DMS114 treated with DMSO at 0.1 percent for 48 hours (cell line): ENCODE measurements around the gene SYNDIG1.

Experiments
- DNase-seq: peaks from one replicate; lab custom pipeline; 2025; ENCODE audit not compliant: unreplicated experiment; lab: John Stamatoyannopoulos, UW

SYNDIG1 gene

GRCh38 chr20:24560571-24561491 is 91.4 kb downstream of the SYNDIG1 start:
- DNase-seq: no peak

- DNase-seq: no peak
Measured at GRCh38 chr20:24565835-24566351, 96.5 kb downstream of the SYNDIG1 start.

DNA sequence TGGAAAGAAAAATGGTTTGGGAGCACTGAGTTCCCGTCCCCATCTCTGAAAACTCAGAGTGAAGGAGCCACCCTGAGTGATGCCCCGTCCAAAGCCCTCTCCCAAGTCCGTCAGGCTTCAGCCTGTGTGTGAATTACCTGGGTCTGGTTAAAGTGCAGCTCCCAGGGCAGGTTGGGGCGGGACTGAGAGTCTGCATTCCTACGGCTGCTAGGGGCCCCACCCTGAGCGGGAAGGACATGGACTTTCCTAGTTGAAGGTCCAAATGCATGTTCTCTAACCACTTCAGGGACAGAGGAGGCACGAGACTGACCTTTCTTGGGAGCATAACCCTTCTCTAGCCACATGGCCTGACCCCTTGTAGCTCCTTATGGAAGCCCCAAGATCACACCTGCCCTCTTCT is 97.2 kb downstream of the SYNDIG1 start:
- no peak for DNase-seq

GRCh38 chr20:24567508-24567907 is 98.1 kb downstream of the SYNDIG1 start:
- no peak for DNase-seq

GRCh38 chr20:24568842-24569241 is 99.4 kb downstream of the SYNDIG1 start:
- no peak for DNase-seq

DNA sequence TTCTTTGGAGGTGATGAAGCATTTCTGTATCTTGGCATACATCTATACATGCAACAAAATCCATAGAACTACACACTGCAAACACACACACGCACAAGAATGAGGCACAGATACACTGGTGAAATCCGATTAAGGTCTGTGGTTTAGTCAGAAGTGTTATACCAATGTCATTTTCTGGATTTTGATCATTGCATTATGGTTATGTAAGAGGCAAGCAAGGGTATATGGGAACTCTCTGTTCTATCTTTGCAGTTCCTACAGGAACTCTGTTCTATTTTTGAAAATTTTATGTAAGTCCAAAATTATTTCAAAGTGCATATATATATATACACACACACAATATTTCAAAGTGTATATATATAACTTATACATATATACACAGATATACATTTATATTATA is 101.7 kb downstream of the SYNDIG1 start:
- DNase-seq: no peak

GRCh38 chr20:24572140-24572539 is 102.7 kb downstream of the SYNDIG1 start:
- no peak for DNase-seq

- DNase-seq: no peak
Measured at GRCh38 chr20:24572862-24573261, 103.4 kb downstream of the SYNDIG1 start.

GRCh38 chr20:24573557-24573956 is 104.1 kb downstream of the SYNDIG1 start:
- no peak for DNase-seq

- no peak for DNase-seq
Measured at GRCh38 chr20:24574307-24574706, 104.9 kb downstream of the SYNDIG1 start.

- DNase-seq: no peak
Measured at GRCh38 chr20:24574797-24575196, 105.4 kb downstream of the SYNDIG1 start.

DNA sequence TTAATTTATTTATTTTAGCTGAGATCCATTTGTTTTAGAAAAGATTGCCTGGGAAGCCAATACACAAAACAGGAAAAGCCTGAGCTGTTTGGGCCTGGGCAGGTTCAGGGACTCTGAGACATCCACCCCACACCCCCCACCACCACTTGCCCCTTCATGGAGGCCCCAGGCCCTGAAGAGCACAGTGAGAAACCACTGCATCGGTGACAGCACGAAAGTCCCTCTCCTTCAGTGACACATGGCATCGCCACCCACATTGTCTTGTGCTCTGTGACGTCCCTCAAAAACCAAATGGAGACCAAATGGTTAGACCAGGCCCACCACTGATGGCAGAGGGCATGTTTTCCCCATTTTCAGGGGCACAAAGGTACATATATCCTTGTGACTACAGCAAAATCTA is 106.4 kb downstream of the SYNDIG1 start:
- no peak for DNase-seq

- no peak for DNase-seq
Measured at GRCh38 chr20:24576447-24576846, 107.0 kb downstream of the SYNDIG1 start.

DNA sequence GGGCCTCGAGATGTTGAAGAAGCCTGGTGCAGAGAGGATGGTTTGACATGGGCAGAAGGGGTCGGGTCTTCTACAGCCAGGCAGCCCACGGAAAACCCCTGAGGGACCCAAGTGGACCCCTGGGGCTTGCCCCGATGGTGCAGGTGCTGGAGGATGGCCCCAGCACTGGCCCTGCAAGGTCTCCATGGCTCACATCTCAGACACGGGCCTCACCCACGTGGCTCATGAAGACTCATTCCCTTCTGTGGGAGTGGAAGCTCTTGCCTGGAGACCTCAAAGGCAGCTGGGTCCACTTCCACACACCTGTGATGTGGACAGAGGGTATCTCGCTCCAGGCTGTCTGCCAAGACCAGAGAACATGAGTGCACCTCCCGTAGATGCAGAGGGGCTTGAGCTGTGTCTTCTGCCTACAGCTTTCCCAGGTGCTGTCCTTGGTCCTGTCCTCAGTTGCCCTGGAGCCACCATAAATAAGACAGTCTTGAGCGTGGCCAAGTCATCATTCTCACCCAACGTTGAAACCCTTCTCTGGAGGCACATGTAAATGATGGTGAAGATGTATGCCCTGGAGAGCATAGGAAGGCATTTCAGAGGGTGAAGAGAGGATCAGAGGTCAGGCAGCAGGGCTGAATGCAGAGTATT is 108.0 kb downstream of the SYNDIG1 start:
- no peak for DNase-seq

DNA sequence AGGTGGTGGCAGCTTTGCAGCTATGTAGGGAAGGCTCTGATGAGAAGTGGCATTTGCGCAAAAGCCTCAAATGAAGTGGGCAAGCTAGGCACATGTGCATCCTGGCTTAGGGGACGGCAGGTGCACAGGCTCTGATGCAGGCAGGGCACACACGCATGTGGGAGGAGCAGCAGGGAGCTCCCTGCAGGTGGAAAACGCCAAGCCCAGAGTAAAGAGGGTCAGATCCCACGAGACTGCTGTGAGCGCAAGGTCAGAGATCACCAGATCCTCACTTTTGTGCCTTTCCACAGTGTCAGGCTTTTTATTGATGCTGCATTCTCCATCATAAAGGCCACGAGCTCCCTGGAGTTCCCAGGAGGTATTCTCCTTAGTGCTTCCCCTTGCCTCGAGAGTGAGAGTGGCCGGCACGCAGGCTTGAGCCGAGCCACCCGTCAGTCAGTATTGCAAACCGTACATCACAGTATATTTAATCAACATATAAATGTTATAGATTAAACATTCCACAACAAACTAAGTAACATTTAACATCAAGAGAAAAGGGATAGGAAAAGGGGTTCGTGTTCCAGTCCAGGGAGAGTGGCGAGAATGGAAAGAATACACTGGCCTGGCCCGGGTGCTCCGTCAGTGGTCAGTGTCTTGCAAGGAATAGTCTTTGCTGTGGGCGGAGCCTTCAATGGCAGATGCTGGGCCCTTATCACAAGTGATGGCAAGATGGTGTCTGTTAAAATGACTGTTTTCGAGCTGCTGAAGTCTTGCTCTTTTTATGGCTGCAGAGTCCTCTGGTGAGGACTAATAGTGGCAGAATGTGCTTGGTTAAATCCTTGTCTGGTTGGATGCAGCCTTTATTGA is 109.4 kb downstream of the SYNDIG1 start:
- no peak for DNase-seq

- no peak for DNase-seq
Measured at GRCh38 chr20:24579475-24579874, 110.0 kb downstream of the SYNDIG1 start.

- DNase-seq: no peak
Measured at GRCh38 chr20:24580006-24580405, 110.6 kb downstream of the SYNDIG1 start.

- DNase-seq: no peak
Measured at GRCh38 chr20:24580855-24581254, 111.4 kb downstream of the SYNDIG1 start.

DNA sequence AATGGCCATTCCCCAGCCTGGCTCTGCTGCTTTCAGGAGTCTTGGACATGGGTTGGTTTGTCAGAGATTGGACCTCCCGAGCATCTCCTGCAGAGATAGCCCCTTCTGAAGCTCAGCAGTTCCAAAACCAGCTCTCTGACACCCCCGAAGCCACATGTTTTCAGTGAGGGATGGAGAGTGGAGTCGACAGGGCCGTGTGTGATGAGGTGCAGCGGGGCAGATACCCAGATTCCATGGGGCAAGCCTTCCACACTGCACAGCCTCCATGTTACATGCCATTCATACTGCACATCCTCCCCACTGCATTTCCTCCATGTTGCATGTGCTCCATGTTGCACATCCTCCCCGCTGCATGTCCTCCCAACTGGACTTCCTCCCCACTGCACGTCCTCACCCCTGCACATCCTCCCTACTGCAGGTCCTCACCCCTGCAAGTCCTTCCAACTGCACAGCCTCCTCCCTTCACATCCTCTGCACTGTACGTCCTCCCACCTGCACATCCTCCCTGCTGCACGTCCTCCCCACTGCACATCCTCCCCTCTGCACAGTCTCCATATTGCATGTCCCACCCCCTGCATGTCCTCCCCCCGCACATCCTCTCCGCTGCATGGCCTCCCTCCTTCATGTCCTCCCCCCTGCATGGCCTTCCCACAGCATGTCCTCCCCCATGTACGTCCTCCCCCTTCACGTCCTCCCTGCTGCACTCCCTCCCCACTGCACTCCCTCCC is 112.2 kb downstream of the SYNDIG1 start:
- no peak for DNase-seq

DNA sequence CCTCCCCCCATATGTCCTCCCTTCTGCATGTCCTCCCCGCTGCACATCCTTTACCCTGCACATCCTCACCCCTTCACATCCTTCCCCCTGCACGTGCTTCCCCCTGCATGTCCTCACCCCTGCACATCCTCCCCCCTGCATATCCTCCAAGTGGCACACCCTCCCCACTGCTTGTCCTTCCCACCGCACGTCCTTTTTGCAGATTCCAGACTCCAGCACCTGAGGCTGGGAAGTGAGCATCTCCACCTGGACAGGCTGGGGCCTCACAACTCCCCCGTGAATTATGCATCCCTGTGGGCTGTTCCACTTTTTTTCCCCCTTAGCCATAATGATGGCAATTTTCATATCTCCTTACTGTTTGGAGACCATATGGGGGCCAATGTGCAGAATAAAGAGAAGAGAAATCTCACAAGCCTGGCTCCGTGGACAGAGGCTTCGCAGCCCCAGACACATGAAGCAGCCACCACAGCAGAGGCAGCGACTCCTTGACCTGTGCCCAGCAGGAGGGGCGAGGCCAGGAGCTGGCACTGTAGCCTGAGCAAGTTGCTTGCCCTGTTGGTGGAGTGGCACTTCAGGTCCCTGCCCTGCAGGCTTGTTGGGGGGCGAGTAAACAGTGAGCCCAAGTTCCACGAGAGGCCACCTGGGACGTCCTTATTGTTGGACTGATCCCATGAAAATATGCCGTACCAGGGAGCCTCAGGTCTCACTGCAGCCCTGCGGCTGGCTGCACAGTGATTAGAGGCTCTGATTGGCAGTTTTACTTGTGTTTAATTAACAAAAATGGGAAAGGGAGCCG is 113.1 kb downstream of the SYNDIG1 start:
- DNase-seq: no peak
